GM23338 (cell line): ENCODE data around the gene LTBP2. TPM values are rescaled to one million over a fixed set of nuclear protein-coding genes. Genes with fewer than 3 reads are reported as not detected.
A peak's percentile ranks its signal among the peaks of the same experiment; 100 is the strongest.

Source experiments
- ATAC-seq: fragments of 200-7000 bp; cut with Tn5 transposase; 3 replicates; pipeline ENCODE4 v1.9.1; 2020
- DNase-seq: peaks from one replicate; pipeline ENCODE4 v3.0.0-alpha.2; 2015; ENCODE audit warnings: low spot score
- H2AFZ ChIP-seq: fragments of 200-600 bp; sonication (generic); 2 replicates; pipeline ENCODE4 v1.8.0; 2016; ENCODE audit warnings: antibody characterized with exemption, mild to moderate bottlenecking, moderate library complexity
- H3F3A ChIP-seq: fragments of 200-600 bp; sonication (generic); replicated peaks from 2 replicates; pipeline ENCODE4 v1.8.0; 2017; ENCODE audit warnings: antibody characterized with exemption, mixed run types, low read depth
- H3K27ac ChIP-seq: fragments of 200-600 bp; sonication (generic); 2 replicates; pipeline ENCODE4 v1.6.1; 2016; ENCODE audit warnings: low read depth
- H3K27me3 ChIP-seq: fragments of 200-600 bp; sonication (generic); 2 replicates; pipeline ENCODE4 v1.8.0; 2016; ENCODE audit warnings: mild to moderate bottlenecking, mixed run types, moderate library complexity; ENCODE audit not compliant: insufficient read depth
- H3K36me3 ChIP-seq: fragments of 200-600 bp; sonication (generic); 2 replicates; pipeline ENCODE4 v1.8.0; 2016; ENCODE audit warnings: mild to moderate bottlenecking; ENCODE audit not compliant: insufficient read depth
- H3K4me1 ChIP-seq: fragments of 200-600 bp; sonication (generic); 2 replicates; pipeline ENCODE4 v1.8.0; 2016; ENCODE audit warnings: mild to moderate bottlenecking, moderate library complexity; ENCODE audit not compliant: insufficient read depth
- H3K4me2 ChIP-seq: fragments of 200-600 bp; sonication (generic); 2 replicates; pipeline ENCODE4 v1.7.1; 2017; ENCODE audit warnings: mixed run types
- H3K4me3 ChIP-seq: fragments of 200-600 bp; sonication (generic); 2 replicates; pipeline ENCODE4 v1.6.1; 2016; ENCODE audit warnings: mixed run types
- H3K79me2 ChIP-seq: fragments of 200-600 bp; sonication (generic); replicated peaks from 2 replicates; pipeline ENCODE4 v1.8.0; 2017; ENCODE audit warnings: mild to moderate bottlenecking; ENCODE audit not compliant: insufficient read depth
- H3K9me2 ChIP-seq: fragments of 200-600 bp; sonication (generic); 2 replicates; pipeline ENCODE4 v1.8.0; 2017; ENCODE audit not compliant: insufficient read depth
- H4K20me1 ChIP-seq: fragments of 200-600 bp; sonication (generic); replicated peaks from 2 replicates; pipeline ENCODE4 v1.8.0; 2017; ENCODE audit warnings: mild to moderate bottlenecking; ENCODE audit not compliant: insufficient read depth
- H3K27ac Mint-ChIP-seq: 2 replicates; pipeline ENCODE4 v1.8.0; 2020; ENCODE audit warnings: inconsistent platforms, mild to moderate bottlenecking, moderate library complexity, mixed read lengths
- H3K27me3 Mint-ChIP-seq: 3 replicates; pipeline ENCODE4 v1.8.0; 2022; ENCODE audit warnings: low read depth, mild to moderate bottlenecking, moderate library complexity, mixed read lengths, inconsistent platforms; ENCODE audit not compliant: insufficient read depth, poor library complexity
- H3K36me3 Mint-ChIP-seq: 3 replicates; pipeline ENCODE4 v1.8.0; 2021; ENCODE audit warnings: low read depth, mild to moderate bottlenecking, inconsistent platforms, moderate library complexity, mixed read lengths
- H3K4me1 Mint-ChIP-seq: 3 replicates; pipeline ENCODE4 v1.8.0; 2020; ENCODE audit warnings: mild to moderate bottlenecking, inconsistent platforms, mixed read lengths
- H3K4me3 Mint-ChIP-seq: 3 replicates; pipeline ENCODE4 v1.8.0; 2021; ENCODE audit warnings: moderate library complexity, mild to moderate bottlenecking, inconsistent platforms, mixed read lengths
- H3K9me3 Mint-ChIP-seq: 3 replicates; pipeline ENCODE4 v1.8.0; 2020; ENCODE audit warnings: moderate library complexity, mild to moderate bottlenecking, inconsistent platforms, mixed read lengths
- CREB1 ChIP-seq: fragments of 250-450 bp; sonication (Bioruptor Pico); IDR thresholded peaks from 2 replicates; pipeline ENCODE4 v1.5.0; 2020; ENCODE audit warnings: low read depth, mild to moderate bottlenecking, moderate library complexity
- EZH2phosphoT487 ChIP-seq: fragments of 200-600 bp; sonication (generic); IDR thresholded peaks from one replicate; pipeline ENCODE4 v1.8.1; 2018; ENCODE audit warnings: antibody characterized with exemption; ENCODE audit not compliant: unreplicated experiment
- JUNB ChIP-seq: IDR thresholded peaks from one replicate; pipeline ENCODE4 v1.6.1; 2016; ENCODE audit warnings: antibody characterized with exemption; ENCODE audit not compliant: unreplicated experiment
- NANOG ChIP-seq: IDR thresholded peaks from 2 replicates; pipeline ENCODE4 v1.6.1; 2016; ENCODE audit warnings: antibody characterized with exemption, borderline replicate concordance
- POLR2AphosphoS5 ChIP-seq: IDR thresholded peaks from 2 replicates; pipeline ENCODE4 v1.6.1; 2016; ENCODE audit warnings: antibody characterized with exemption, low read depth
- ZNF114 ChIP-seq: fragments of 250-450 bp; sonication (Bioruptor Pico); IDR thresholded peaks from 2 replicates; pipeline ENCODE4 v1.5.0; 2020; ENCODE audit warnings: mild to moderate bottlenecking, moderate library complexity
- ZNF331 ChIP-seq: fragments of 250-450 bp; sonication (Bioruptor Pico); IDR thresholded peaks from 2 replicates; pipeline ENCODE4 v1.5.0; 2020; ENCODE audit warnings: low read depth, mild to moderate bottlenecking, moderate library complexity
- polyA plus RNA-seq: library from polyadenylated mRNA; unstranded; fragments of >200 nt; fragmentation: Nextera tagmentation; extraction: Ambion mirVana; gene quantifications from 2 replicates; pipeline ENCODE4 v1.2.1, GENCODE V29; 2016
- total RNA-seq: library from RNA; depleted of rRNA; stranded (reverse); fragments of >200 nt; shearing (Covaris generic); gene quantifications from 2 replicates; pipeline ENCODE4 v1.2.3, GENCODE V29; 2014
- TF ChIP-seq, protein P1 (sequence below), 2 experiments: fragments of 200-600 bp in 1 of 2; sonication (generic) in 1 of 2; conservative IDR thresholded peaks; 2 replicates each; pipeline versions ENCODE4 v1.5.1 to v1.6.1; 2016 to 2017; ENCODE audit warnings: antibody characterized with exemption in 2 of 2, low read depth in 2 of 2, mild to moderate bottlenecking in 2 of 2, moderate library complexity in 1 of 2
- TF ChIP-seq, protein P2 (sequence below): IDR thresholded peaks from one replicate; pipeline ENCODE4 v1.6.1; 2018; ENCODE audit warnings: antibody characterized with exemption; ENCODE audit not compliant: unreplicated experiment

LTBP2 gene
- total and polyA plus RNA-seq, 2 experiments from 2014 or later = 0.27 to 0.49 TPM

DNA sequence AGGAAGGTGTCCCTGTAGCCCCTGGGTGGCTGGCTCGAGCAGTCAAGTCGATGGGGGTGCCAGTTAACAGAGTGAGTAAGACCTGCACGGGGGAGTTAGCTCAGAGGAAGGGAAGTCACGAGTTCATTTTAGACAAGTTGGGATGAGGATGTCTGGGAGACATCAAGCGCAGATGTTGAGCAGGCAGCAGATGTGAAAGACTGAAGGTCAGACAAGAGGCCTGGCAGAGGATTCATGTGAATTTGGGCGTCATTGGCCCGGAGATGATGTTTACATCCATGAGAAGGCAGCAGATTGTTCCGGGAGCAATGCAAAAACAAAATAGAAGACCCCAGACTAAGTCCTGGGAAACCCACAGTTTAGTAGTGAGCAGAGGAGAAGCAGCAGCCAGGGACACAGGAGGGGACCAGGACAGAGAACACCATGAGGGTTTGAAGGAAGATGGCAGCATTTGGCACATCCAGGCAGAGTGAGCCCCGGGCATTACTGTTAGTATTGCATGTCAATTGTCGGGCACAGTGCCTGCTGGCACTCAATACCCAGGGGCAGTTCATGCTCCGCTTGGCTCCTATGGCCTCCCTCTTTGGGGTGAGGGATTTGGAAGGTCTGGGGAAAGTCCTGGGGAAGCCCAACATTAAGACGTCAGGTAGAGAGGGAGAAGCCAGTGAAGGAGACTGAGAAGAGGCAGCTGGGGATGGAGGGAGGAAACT lies 15.1 kb downstream of the LTBP2 start:
- no peak for DNase-seq
- no peak overlapping the region for H2AFZ ChIP-seq
- Mint-ChIP-seq H3K36me3 (no peaks in the 10 kb centered on the region), H3K9me3 (no peaks in the 10 kb centered on the region; the same call in 2 of the 3 replicates), H3K4me3 (no peak overlapping the region), H3K27me3 (peaks cover 4% of the 10 kb centered on the region), H3K4me1 (no peaks in the 10 kb centered on the region), H3K27ac (no peak overlapping the region)
- TF ChIP-seq ZNF331 (CRISPR knock-in tag) = no peak
- TF ChIP-seq POLR2AphosphoS5 = no peak
- no peak for TF ChIP-seq NANOG
- no peak for TF ChIP-seq CREB1 (CRISPR knock-in tag)
- no peak for TF ChIP-seq JUNB
- TF ChIP-seq, protein P1, sequence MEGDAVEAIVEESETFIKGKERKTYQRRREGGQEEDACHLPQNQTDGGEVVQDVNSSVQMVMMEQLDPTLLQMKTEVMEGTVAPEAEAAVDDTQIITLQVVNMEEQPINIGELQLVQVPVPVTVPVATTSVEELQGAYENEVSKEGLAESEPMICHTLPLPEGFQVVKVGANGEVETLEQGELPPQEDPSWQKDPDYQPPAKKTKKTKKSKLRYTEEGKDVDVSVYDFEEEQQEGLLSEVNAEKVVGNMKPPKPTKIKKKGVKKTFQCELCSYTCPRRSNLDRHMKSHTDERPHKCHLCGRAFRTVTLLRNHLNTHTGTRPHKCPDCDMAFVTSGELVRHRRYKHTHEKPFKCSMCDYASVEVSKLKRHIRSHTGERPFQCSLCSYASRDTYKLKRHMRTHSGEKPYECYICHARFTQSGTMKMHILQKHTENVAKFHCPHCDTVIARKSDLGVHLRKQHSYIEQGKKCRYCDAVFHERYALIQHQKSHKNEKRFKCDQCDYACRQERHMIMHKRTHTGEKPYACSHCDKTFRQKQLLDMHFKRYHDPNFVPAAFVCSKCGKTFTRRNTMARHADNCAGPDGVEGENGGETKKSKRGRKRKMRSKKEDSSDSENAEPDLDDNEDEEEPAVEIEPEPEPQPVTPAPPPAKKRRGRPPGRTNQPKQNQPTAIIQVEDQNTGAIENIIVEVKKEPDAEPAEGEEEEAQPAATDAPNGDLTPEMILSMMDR (conservative IDR thresholded peaks at IDR 0.05; ENCODE audit: low read depth in 2 of 2) = no peak
- H3K4me1 ChIP-seq = no peaks in the 10 kb centered on the region
- H3K27me3 ChIP-seq = no peaks in the 10 kb centered on the region
- ATAC-seq = no peak
- no peaks in the 10 kb centered on the region for H3K36me3 ChIP-seq
- no peak overlapping the region for H3K4me3 ChIP-seq
- no peak overlapping the region for H3K4me2 ChIP-seq
- H4K20me1 ChIP-seq = no peaks in the 10 kb centered on the region
- no peaks in the 10 kb centered on the region for H3K79me2 ChIP-seq
- H3K27ac ChIP-seq = no peak overlapping the region
- H3F3A ChIP-seq = no peaks in the 10 kb centered on the region
- no peaks in the 10 kb centered on the region for H3K9me2 ChIP-seq

DNA sequence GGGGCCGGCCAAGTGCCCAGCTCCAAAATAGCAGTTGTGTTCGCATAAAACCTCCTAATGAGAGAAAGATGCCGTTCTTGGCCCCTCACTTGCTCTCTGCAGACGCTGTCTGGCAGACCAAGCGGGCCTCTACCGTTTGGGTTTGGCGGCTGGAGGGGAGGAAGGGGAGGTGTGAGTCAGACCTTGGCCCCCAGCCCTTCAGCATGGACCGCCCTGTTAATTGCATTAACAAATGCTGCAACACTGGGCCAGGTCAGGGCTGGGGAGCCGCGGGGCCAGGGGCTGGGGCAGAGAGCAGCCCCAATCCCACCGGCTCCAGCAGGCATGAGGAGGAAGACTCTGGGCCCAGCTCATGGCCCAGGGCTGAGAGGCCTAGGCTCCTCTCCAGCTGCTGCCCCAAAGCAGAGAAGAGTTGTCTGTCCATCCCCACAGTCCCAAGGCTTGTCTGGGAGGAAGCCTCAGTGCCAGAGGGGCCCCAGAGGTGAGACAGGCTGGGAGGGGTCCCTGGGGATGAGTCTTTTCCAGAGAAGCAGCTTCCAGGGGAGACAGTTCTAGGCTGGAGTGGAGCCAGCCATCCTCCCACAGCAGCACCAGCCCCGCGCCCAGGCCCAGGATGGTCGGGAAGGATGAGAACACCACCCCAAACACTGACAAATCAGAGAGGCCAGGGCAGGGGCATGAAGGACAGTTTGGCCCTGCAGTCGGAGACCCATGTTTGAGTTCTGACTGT lies 16.9 kb downstream of the LTBP2 start:
- Histone ChIP-seq H3K79me2 (no peaks in the 10 kb centered on the region), H2AFZ (no peak overlapping the region), H3K9me2 (no peaks in the 10 kb centered on the region), H4K20me1 (no peaks in the 10 kb centered on the region), H3F3A (no peaks in the 10 kb centered on the region), H3K36me3 (no peaks in the 10 kb centered on the region), H3K4me2 (no peak overlapping the region), H3K4me3 (no peak overlapping the region), H3K27ac (no peak overlapping the region), H3K27me3 (no peaks in the 10 kb centered on the region), H3K4me1 (no peaks in the 10 kb centered on the region)
- no peak for DNase-seq
- H3K9me3 Mint-ChIP-seq = no peaks in the 10 kb centered on the region; the same call in 2 of the 3 replicates
- H3K4me1 Mint-ChIP-seq = no peaks in the 10 kb centered on the region
- H3K27me3 Mint-ChIP-seq = peaks cover 4% of the 10 kb centered on the region
- H3K4me3 Mint-ChIP-seq = no peak overlapping the region
- peak; percentile 42 for ATAC-seq
- H3K36me3 Mint-ChIP-seq = no peaks in the 10 kb centered on the region
- H3K27ac Mint-ChIP-seq = no peak overlapping the region
- no peak for TF ChIP-seq NANOG
- TF ChIP-seq, protein P2, sequence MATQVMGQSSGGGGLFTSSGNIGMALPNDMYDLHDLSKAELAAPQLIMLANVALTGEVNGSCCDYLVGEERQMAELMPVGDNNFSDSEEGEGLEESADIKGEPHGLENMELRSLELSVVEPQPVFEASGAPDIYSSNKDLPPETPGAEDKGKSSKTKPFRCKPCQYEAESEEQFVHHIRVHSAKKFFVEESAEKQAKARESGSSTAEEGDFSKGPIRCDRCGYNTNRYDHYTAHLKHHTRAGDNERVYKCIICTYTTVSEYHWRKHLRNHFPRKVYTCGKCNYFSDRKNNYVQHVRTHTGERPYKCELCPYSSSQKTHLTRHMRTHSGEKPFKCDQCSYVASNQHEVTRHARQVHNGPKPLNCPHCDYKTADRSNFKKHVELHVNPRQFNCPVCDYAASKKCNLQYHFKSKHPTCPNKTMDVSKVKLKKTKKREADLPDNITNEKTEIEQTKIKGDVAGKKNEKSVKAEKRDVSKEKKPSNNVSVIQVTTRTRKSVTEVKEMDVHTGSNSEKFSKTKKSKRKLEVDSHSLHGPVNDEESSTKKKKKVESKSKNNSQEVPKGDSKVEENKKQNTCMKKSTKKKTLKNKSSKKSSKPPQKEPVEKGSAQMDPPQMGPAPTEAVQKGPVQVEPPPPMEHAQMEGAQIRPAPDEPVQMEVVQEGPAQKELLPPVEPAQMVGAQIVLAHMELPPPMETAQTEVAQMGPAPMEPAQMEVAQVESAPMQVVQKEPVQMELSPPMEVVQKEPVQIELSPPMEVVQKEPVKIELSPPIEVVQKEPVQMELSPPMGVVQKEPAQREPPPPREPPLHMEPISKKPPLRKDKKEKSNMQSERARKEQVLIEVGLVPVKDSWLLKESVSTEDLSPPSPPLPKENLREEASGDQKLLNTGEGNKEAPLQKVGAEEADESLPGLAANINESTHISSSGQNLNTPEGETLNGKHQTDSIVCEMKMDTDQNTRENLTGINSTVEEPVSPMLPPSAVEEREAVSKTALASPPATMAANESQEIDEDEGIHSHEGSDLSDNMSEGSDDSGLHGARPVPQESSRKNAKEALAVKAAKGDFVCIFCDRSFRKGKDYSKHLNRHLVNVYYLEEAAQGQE = no peak
- no peak for TF ChIP-seq ZNF114
- no peak for TF ChIP-seq EZH2phosphoT487
- TF ChIP-seq ZNF331 (CRISPR knock-in tag) = no peak
